Neural progenitor cell (in vitro differentiated cells): ENCODE data around the gene IFITM2. TPM values are rescaled to one million over a fixed set of nuclear protein-coding genes. Genes with fewer than 3 reads are reported as not detected.
A peak's percentile ranks its signal among the peaks of the same experiment; 100 is the strongest.
"Not testable (repeated sequence)": the region's sequence is repeated elsewhere in the genome, so short reads cannot be mapped to it uniquely, and the experiment has no call there.

Experiments
- DNase-seq: peaks from one replicate; pipeline ENCODE4 v3.0.0-alpha.2; 2016; ENCODE audit warnings: low spot score
- H2AFZ ChIP-seq: fragments of 200-600 bp; sonication (generic); replicated peaks from 2 replicates; pipeline ENCODE4 v1.6.1; 2016; ENCODE audit warnings: antibody characterized with exemption
- H3F3A ChIP-seq: fragments of 200-600 bp; sonication (generic); 2 replicates; pipeline ENCODE4 v1.6.1; 2016; ENCODE audit warnings: antibody characterized with exemption, low read depth
- H3K27ac ChIP-seq: fragments of 200-600 bp; sonication (generic); 2 replicates; pipeline ENCODE4 v1.5.1; 2016; ENCODE audit warnings: mild to moderate bottlenecking
- H3K27me3 ChIP-seq: fragments of 200-600 bp; sonication (generic); 2 replicates; pipeline ENCODE4 v1.6.1; 2016; ENCODE audit warnings: mild to moderate bottlenecking, moderate library complexity
- H3K36me3 ChIP-seq: fragments of 200-600 bp; sonication (generic); 2 replicates; pipeline ENCODE4 v1.5.1; 2016
- H3K4me1 ChIP-seq: fragments of 200-600 bp; sonication (generic); 2 replicates; pipeline ENCODE4 v1.6.1; 2016; ENCODE audit warnings: mixed run types
- H3K4me2 ChIP-seq: fragments of 200-600 bp; sonication (generic); 2 replicates; pipeline ENCODE4 v1.6.1; 2016
- H3K4me3 ChIP-seq: fragments of 200-600 bp; sonication (generic); 2 replicates; pipeline ENCODE4 v1.5.1; 2016
- H3K79me2 ChIP-seq: fragments of 200-600 bp; sonication (generic); 2 replicates; pipeline ENCODE4 v1.6.1; 2016; ENCODE audit warnings: low read depth
- H3K9ac ChIP-seq: fragments of 200-600 bp; sonication (generic); 2 replicates; pipeline ENCODE4 v1.6.1; 2016
- H3K9me3 ChIP-seq: fragments of 200-600 bp; sonication (generic); 2 replicates; pipeline ENCODE4 v1.5.1; 2016; ENCODE audit warnings: low read depth
- H4K20me1 ChIP-seq: fragments of 200-600 bp; sonication (generic); 2 replicates; pipeline ENCODE4 v1.6.1; 2016; ENCODE audit warnings: low read depth
- H3K27ac Mint-ChIP-seq: 3 replicates; pipeline ENCODE4 v1.8.0; 2021; ENCODE audit warnings: mixed read lengths
- H3K27me3 Mint-ChIP-seq: 2 replicates; pipeline ENCODE4 v1.8.0; 2022; ENCODE audit warnings: low read depth, mild to moderate bottlenecking, inconsistent platforms, moderate library complexity, mixed read lengths; ENCODE audit not compliant: insufficient read depth
- H3K36me3 Mint-ChIP-seq: 3 replicates; pipeline ENCODE4 v1.8.0; 2021; ENCODE audit warnings: mixed read lengths
- H3K4me1 Mint-ChIP-seq: 3 replicates; pipeline ENCODE4 v1.8.0; 2021; ENCODE audit warnings: mixed read lengths
- H3K4me3 Mint-ChIP-seq: 3 replicates; pipeline ENCODE4 v1.8.0; 2021; ENCODE audit warnings: mild to moderate bottlenecking, moderate library complexity, mixed read lengths
- H3K9me3 Mint-ChIP-seq: 3 replicates; pipeline ENCODE4 v1.8.0; 2020; ENCODE audit warnings: mixed read lengths
- EZH2 ChIP-seq: fragments of 200-600 bp; sonication (generic); IDR thresholded peaks from 2 replicates; pipeline ENCODE4 v1.6.1; 2017; ENCODE audit warnings: antibody characterized with exemption, mild to moderate bottlenecking, moderate library complexity
- EZH2phosphoT487 ChIP-seq: fragments of 200-600 bp; sonication (generic); IDR thresholded peaks from 2 replicates; pipeline ENCODE4 v1.6.1; 2017; ENCODE audit warnings: antibody characterized with exemption
- total RNA-seq: library from RNA; depleted of rRNA; stranded (reverse); fragments of >200 nt; gene quantifications from 2 replicates; pipeline ENCODE4 v1.2.3, GENCODE V29; 2015; ENCODE audit warnings: low replicate concordance
- TF ChIP-seq, protein P1 (sequence below): fragments of 200-600 bp; sonication (generic); IDR thresholded peaks from 2 replicates; pipeline ENCODE4 v1.5.1; 2017; ENCODE audit warnings: antibody characterized with exemption, mild to moderate bottlenecking

Gene IFITM2
- total RNA-seq, 1 donor from 2014 or later = 10.5 TPM

DNA sequence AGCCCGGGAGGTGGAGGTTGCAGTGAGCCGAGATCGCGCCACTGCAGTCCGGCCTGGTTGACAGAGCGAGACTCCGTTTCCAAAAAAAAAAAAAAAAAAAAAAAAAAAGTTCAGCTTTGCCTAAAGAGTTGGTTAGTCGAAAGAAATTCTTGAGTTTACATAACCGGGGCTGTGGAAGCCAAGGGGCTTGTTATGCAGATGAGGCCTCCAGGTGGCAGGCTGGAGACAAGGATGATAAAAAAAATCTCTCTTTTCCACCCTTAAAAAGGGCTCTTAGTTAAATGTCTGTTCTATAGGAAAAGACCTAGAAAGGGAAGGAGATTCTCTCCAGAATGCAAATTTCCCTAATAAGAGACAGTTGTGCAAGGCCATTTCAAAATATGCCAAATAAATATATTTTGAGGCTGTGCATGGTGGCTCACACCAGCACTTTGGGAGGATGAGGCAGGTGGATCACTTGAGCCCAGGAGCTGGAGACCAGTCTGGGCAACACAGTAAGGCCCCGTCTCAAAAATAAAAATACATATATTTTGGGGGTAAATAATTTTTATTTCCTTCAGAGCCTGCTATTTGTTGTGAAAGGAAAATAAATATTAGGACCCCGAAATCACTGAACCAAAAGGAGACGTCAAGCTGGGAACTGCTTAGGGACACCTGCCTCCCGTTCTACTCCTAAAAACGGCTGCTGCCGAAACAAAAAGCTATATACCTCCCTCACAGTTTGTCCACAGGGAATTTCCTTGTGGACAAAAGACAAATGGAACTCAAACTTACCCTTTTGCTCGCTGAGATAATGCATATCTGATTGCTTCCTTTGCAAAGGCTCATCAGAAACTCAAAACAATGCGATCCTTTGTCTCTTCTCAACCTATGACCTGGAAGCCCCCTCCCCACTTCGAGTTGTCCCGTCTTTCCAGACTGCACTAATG, 2.4 kb upstream of the IFITM2 start:
- Histone ChIP-seq H3F3A (peaks cover 44% of the 10 kb centered on the region), H3K79me2 (peaks cover 3% of the 10 kb centered on the region), H3K4me3 (peak overlapping the region; percentile 4), H4K20me1 (no peaks in the 10 kb centered on the region), H3K4me2 (peak overlapping the region; percentile 63), H3K9ac (no peak overlapping the region), H3K27ac (peak overlapping the region; percentile 82), H3K9me3 (no peaks in the 10 kb centered on the region), H3K36me3 (no peaks in the 10 kb centered on the region), H3K27me3 (no peaks in the 10 kb centered on the region), H2AFZ (no peak overlapping the region), H3K4me1 (peaks cover 38% of the 10 kb centered on the region)
- TF ChIP-seq EZH2phosphoT487 (peak; percentile 38), EZH2 (no peak)
- TF ChIP-seq, protein P1, sequence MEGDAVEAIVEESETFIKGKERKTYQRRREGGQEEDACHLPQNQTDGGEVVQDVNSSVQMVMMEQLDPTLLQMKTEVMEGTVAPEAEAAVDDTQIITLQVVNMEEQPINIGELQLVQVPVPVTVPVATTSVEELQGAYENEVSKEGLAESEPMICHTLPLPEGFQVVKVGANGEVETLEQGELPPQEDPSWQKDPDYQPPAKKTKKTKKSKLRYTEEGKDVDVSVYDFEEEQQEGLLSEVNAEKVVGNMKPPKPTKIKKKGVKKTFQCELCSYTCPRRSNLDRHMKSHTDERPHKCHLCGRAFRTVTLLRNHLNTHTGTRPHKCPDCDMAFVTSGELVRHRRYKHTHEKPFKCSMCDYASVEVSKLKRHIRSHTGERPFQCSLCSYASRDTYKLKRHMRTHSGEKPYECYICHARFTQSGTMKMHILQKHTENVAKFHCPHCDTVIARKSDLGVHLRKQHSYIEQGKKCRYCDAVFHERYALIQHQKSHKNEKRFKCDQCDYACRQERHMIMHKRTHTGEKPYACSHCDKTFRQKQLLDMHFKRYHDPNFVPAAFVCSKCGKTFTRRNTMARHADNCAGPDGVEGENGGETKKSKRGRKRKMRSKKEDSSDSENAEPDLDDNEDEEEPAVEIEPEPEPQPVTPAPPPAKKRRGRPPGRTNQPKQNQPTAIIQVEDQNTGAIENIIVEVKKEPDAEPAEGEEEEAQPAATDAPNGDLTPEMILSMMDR = peak; percentile 61
- Mint-ChIP-seq H3K27ac (peak overlapping the region; percentile 16), H3K4me1 (peaks cover 50% of the 10 kb centered on the region), H3K36me3 (no peaks in the 10 kb centered on the region), H3K4me3 (peak overlapping the region; percentile 60), H3K27me3 (peaks cover 5% of the 10 kb centered on the region), H3K9me3 (peaks cover 16% of the 10 kb centered on the region)
- DNase-seq = peak; percentile 81

DNA sequence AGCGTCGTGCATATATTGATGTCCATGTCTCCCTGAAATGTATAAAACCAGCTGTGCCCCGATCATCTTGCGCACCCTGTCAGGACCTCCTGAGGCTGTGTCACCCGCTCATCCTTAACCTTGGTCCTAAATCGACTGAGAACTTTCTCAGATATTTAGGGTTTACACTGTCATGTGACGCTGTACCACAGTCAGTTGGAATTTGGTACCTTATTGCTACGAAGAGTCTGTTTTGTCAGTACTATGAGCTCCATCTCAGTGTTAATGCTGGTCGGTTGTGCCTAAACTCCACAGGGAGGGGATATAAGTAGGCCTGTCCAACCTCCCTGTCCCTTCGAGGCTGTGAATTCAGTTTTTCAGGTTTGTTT, 1.8 kb upstream of the IFITM2 start:
- Histone ChIP-seq H3K9me3 (no peaks in the 10 kb centered on the region), H3K27me3 (no peaks in the 10 kb centered on the region), H3K9ac (no peak overlapping the region), H3F3A (peaks cover 38% of the 10 kb centered on the region), H3K79me2 (peaks cover 3% of the 10 kb centered on the region), H3K4me3 (no peak overlapping the region), H2AFZ (no peak overlapping the region), H3K4me2 (peak overlapping the region; percentile 63), H3K36me3 (no peaks in the 10 kb centered on the region), H3K4me1 (peaks cover 34% of the 10 kb centered on the region), H4K20me1 (no peaks in the 10 kb centered on the region), H3K27ac (peak overlapping the region; percentile 82)
- peak overlapping the region; percentile 60 for H3K4me3 Mint-ChIP-seq
- TF ChIP-seq, protein P1 = no peak
- TF ChIP-seq EZH2 = no peak
- TF ChIP-seq EZH2phosphoT487 = no peak
- peaks cover 16% of the 10 kb centered on the region for H3K9me3 Mint-ChIP-seq
- H3K27ac Mint-ChIP-seq = peak overlapping the region; percentile 16
- DNase-seq = peak; percentile 24
- H3K36me3 Mint-ChIP-seq = no peaks in the 10 kb centered on the region
- H3K4me1 Mint-ChIP-seq = peaks cover 44% of the 10 kb centered on the region
- H3K27me3 Mint-ChIP-seq = peaks cover 5% of the 10 kb centered on the region

DNA sequence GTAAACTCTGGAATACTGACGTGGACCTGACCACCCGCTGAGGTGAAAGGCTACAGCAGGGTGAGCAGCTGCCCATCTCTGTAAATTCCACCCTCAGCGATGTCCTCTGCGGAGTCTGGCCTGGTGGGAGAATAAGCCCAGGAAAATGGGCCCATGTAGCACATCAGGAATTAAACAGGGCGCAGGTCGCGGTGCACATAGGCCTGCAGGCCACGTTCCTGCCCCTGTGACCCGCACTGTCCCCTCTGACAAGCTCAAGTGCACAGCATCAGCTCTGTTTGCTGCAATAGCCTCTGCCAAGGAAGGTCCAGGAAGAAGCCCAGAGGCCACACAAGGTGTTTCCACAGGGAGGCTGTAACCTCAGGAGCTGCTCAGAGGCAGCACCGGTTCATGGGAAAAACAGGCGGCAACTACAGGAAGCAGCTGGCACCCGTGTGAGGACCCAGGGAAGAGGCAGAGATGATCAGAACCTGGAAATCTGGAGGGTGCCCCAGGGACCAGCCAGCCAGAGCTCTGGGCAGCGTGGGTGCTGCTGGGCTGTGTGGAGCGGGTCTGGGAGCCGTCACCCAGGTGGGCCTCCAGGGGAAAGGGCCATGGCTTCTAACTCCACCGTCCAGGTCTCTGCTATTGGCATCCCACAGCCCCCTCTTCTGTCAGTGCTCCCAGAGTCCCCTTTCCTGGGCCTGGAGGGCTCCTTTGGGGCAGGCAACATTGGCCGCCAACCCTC, 808 bp upstream of the IFITM2 start:
- Histone ChIP-seq H3K79me2 (peaks cover 3% of the 10 kb centered on the region), H3K36me3 (no peaks in the 10 kb centered on the region), H4K20me1 (no peaks in the 10 kb centered on the region), H3K9me3 (no peaks in the 10 kb centered on the region), H3K4me2 (peak overlapping the region; percentile 63), H3K27ac (peak overlapping the region; percentile 6), H3K4me1 (peaks cover 35% of the 10 kb centered on the region), H2AFZ (no peak overlapping the region), H3F3A (peaks cover 40% of the 10 kb centered on the region), H3K4me3 (no peak overlapping the region), H3K27me3 (peaks cover 5% of the 10 kb centered on the region), H3K9ac (no peak overlapping the region)
- Mint-ChIP-seq H3K9me3 (peaks cover 12% of the 10 kb centered on the region), H3K36me3 (no peaks in the 10 kb centered on the region), H3K27ac (peak overlapping the region; percentile 66), H3K4me3 (peak overlapping the region; percentile 67), H3K27me3 (peaks cover 5% of the 10 kb centered on the region), H3K4me1 (peaks cover 43% of the 10 kb centered on the region)
- no peak for TF ChIP-seq EZH2phosphoT487
- TF ChIP-seq, protein P1 = no peak
- TF ChIP-seq EZH2 = no peak
- no peak for DNase-seq

DNA sequence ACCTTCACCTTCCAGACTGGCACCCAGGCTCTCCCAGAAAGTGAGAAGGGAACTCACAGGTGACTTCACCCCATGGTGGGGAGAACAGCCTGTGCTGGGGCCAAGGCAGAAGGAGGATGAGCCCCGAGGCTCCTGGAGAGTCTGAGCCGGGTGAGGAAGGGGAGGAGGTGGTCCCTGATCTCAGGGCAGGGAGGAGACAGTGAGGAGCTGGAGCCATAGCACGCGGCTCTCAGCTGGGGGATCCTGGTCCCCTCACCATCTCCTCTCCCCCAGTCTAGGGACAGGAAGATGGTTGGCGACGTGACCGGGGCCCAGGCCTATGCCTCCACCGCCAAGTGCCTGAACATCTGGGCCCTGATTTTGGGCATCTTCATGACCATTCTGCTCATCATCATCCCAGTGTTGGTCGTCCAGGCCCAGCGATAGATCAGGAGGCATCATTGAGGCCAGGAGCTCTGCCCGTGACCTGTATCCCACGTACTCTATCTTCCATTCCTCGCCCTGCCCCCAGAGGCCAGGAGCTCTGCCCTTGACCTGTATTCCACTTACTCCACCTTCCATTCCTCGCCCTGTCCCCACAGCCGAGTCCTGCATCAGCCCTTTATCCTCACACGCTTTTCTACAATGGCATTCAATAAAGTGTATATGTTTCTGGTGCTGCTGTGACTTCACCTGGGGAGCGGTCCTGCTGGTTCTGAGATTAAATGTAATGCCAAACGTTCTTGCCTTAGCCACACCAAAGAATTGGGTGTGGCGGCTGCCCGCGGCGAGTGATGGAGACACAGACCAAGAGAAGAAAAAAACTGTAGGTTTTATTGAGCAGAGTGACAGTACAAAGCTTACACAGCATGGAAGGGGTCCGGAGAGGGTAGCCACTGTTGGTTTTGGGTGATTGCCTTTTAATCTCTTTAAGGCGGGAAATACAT, 1.4 kb downstream of the IFITM2 start:
- peaks cover 57% of the 10 kb centered on the region for H3F3A ChIP-seq
- H3K36me3 Mint-ChIP-seq, H3K79me2 ChIP-seq, H3K36me3 ChIP-seq, DNase-seq, H3K27ac ChIP-seq, H2AFZ ChIP-seq, H3K9ac ChIP-seq, H3K9me3 ChIP-seq, H3K9me3 Mint-ChIP-seq, H4K20me1 ChIP-seq, H3K27me3 Mint-ChIP-seq: not testable (repeated sequence)
- H3K27ac Mint-ChIP-seq = peak overlapping the region; percentile 13
- peaks cover 63% of the 10 kb centered on the region for H3K4me1 Mint-ChIP-seq
- peak overlapping the region; percentile 41 for H3K4me3 ChIP-seq
- peak overlapping the region; percentile 74 for H3K4me2 ChIP-seq
- H3K4me3 Mint-ChIP-seq = peak overlapping the region; percentile 92
- H3K27me3 ChIP-seq = peaks cover 10% of the 10 kb centered on the region
- peaks cover 55% of the 10 kb centered on the region for H3K4me1 ChIP-seq
